Large intestine (tissue), 3 donors: ENCODE data around the gene CAPSL. TPM values are rescaled to one million over a fixed set of nuclear protein-coding genes. Genes with fewer than 3 reads are reported as not detected.
"Not testable (repeated sequence)": the region's sequence is repeated elsewhere in the genome, so short reads cannot be mapped to it uniquely, and the experiment has no call there.

Experiments used
- DNase-seq, 2 donors: peaks; one replicate each; pipeline versions ENCODE4 v3.0.0 to v3.0.0-alpha.2; 2013
- H3K27ac ChIP-seq: one replicate; pipeline ENCODE4 v1.5.1; 2013; ENCODE audit warnings: low read length
- H3K27me3 ChIP-seq: 2 replicates; pipeline ENCODE4 v1.6.1; 2013; ENCODE audit warnings: low read length; ENCODE audit not compliant: control insufficient read depth, insufficient read depth
- H3K36me3 ChIP-seq: 2 replicates; pipeline ENCODE4 v1.6.1; 2013; ENCODE audit warnings: low read length; ENCODE audit not compliant: control insufficient read depth, insufficient read depth
- H3K4me1 ChIP-seq: one replicate; pipeline ENCODE4 v1.6.1; 2013; ENCODE audit warnings: low read length; ENCODE audit not compliant: control insufficient read depth, insufficient read depth
- H3K4me3 ChIP-seq: one replicate; pipeline ENCODE4 v1.5.1; 2013; ENCODE audit warnings: low read length
- H3K9me3 ChIP-seq: one replicate; pipeline ENCODE4 v1.6.1; 2013; ENCODE audit warnings: mild to moderate bottlenecking, low read depth, low read length, moderate library complexity; ENCODE audit not compliant: control insufficient read depth
- WGBS: methylation state at CpG from one replicate; pipeline ENCODE4 v1.1.5; 2013; ENCODE audit warnings: low lambda C conversion rate; ENCODE audit not compliant: insufficient coverage; 5-methylcytosine and 5-hydroxymethylcytosine counted together
- polyA plus RNA-seq: library from polyadenylated mRNA; unstranded; fragments of 120-200 nt; gene quantifications from one replicate; pipeline ENCODE4 v1.2.1, GENCODE V29; 2013

CAPSL gene
- polyA plus RNA-seq, 1 donor = 0.25 TPM

- Histone ChIP-seq H3K4me1 (no peaks in the 10 kb centered on the region), H3K36me3 (no peaks in the 10 kb centered on the region), H3K27me3 (peaks cover 2% of the 10 kb centered on the region), H3K9me3 (no peaks in the 10 kb centered on the region), H3K4me3 (no peak overlapping the region), H3K27ac (no peak overlapping the region)
- no peak for DNase-seq
- WGBS = no CpG with 5 or more reads among the region's 2 CpGs
Measured at GRCh38 chr5:35857606-35858205, 80.7 kb downstream of the CAPSL start.

DNA sequence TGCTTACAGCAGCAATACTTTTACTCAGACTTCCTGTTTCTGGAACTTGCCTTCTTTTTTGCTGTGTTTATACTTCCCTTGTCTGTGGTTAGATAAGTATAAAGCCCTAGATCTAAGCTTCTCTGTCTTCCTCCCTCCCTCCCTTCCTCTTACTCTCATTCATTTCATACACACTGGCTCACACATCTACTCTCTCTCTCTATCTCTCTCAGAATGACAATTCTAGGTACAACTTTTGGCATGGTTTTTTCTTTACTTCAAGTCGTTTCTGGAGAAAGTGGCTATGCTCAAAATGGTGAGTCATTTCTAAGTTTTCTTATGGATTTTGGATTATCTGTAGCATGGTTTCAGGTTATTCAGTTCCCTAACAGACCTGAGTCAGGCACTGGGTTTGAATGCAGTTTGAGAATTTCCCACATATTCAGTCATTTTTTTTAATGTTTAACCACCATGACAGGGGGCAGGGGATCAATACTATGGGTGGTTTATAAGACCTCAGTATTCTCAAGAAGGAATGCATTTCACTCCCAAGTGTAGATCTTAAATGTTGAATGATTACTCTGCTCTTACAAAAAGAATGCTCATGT lies 81.6 kb downstream of the CAPSL start, which contains the start of gene IL7R:
Gene IL7R (plus strand): TSS at position 127 of the 587 bp plus-strand sequence. CDS start 87 bp downstream, at position 214.
- Histone ChIP-seq H3K4me3 (no peak within 1 kb of the TSS), H3K36me3 (no peaks in the 10 kb centered on the region), H3K9me3 (no peaks in the 10 kb centered on the region), H3K27ac (no peak within 1 kb of the TSS), H3K27me3 (peaks cover 2% of the 10 kb centered on the region), H3K4me1 (no peaks in the 10 kb centered on the region)
- DNase-seq = no peak
- no CpG with 5 or more reads among the region's 1 CpG for WGBS

DNA sequence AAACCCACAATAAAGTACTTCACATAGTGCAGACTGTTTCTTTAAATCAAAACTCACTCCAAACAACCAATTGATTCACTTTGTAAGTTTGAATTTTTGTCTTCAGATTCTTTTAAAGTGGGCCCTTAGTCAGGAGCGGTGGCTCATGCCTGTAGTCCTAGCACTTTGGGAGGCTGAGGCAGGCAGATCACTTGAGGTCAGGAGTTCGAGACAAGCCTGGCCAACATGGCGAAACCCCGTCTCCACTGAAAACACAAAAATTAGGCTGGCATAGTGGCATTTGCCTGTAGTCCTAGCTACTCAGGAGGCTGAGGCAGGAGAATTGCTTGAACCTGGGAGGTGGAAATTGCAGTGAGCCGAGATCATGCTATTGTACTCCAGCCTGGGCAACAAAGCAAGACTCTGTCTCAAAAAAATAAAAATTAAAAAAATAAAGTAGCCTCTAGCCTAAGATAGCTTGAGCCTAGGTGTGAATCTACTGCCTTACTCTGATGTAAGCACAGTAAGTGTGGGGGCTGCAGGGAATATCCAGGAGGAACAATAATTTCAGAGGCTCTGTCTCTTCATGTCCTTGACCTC lies 82.1 kb downstream of the CAPSL start:
- not testable (repeated sequence) for DNase-seq, H3K4me3 ChIP-seq, H3K27ac ChIP-seq, H3K4me1 ChIP-seq, H3K36me3 ChIP-seq, H3K9me3 ChIP-seq, H3K27me3 ChIP-seq
- WGBS = 100% methylated on average over 1 of the region's 5 CpGs

DNA sequence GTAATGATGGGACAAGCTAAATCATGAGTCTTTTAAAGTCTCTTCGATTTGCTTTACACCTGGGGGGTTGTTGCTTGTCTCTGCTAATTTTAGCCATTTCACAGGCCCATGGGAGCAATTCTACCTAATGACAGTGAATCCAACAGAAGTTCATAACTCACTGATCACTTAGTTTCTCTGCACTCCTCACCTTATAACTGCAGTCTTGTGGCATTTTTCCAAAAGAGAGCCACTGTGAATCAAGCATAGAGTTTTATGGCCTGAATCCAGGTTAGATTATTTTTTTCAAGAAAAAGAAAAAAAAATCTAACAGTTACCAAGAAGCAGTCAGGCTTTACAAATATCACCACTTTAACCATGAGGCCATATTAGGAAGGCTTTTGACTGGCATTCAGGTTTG lies 83.2 kb downstream of the CAPSL start:
- WGBS = no CpG with 5 or more reads among the region's 1 CpG
- H3K27ac ChIP-seq = no peak overlapping the region
- no peaks in the 10 kb centered on the region for H3K4me1 ChIP-seq
- no peaks in the 10 kb centered on the region for H3K9me3 ChIP-seq
- H3K36me3 ChIP-seq = no peaks in the 10 kb centered on the region
- no peak for DNase-seq
- peaks cover 2% of the 10 kb centered on the region for H3K27me3 ChIP-seq
- H3K4me3 ChIP-seq = no peak overlapping the region

Other genes starting within 250 kb of the CAPSL start
- 9.9 TPM for gene IL7R, start 81.7 kb downstream of the CAPSL start, polyA plus RNA-seq
- 142 TPM for gene UGT3A1, start 52.8 kb upstream of the CAPSL start, polyA plus RNA-seq
- 1.6 TPM for gene UGT3A2, start 128.3 kb upstream of the CAPSL start, polyA plus RNA-seq
- gene LMBRD2, start 213.3 kb upstream of the CAPSL start, polyA plus RNA-seq = 17.8 TPM
- gene SKP2, start 213.5 kb upstream of the CAPSL start, polyA plus RNA-seq = 52.7 TPM